Astrocyte of the spinal cord (primary cell): Measurements from ENCODE around the gene SMC1B.

Experiments
- DNase-seq: peaks from one replicate; pipeline ENCODE4 v3.0.0; 2011; ENCODE audit warnings: low read depth, low spot score
- H3K4me3 ChIP-seq: 2 replicates; pipeline ENCODE4 v1.5.1; 2011; ENCODE audit warnings: low read depth, mild to moderate bottlenecking, low read length, moderate library complexity
- in situ Hi-C: cut with HindIII; loops from 2 replicates; pipeline ENCODE4 v1.10.0; 2017; ENCODE audit warnings: low sequenced_read_pairs
- TF ChIP-seq, protein P1 (sequence below): IDR thresholded peaks from 2 replicates; pipeline ENCODE4 v1.5.1; 2012; ENCODE audit warnings: low read depth, mild to moderate bottlenecking, low read length, inconsistent platforms

Gene SMC1B

DNA sequence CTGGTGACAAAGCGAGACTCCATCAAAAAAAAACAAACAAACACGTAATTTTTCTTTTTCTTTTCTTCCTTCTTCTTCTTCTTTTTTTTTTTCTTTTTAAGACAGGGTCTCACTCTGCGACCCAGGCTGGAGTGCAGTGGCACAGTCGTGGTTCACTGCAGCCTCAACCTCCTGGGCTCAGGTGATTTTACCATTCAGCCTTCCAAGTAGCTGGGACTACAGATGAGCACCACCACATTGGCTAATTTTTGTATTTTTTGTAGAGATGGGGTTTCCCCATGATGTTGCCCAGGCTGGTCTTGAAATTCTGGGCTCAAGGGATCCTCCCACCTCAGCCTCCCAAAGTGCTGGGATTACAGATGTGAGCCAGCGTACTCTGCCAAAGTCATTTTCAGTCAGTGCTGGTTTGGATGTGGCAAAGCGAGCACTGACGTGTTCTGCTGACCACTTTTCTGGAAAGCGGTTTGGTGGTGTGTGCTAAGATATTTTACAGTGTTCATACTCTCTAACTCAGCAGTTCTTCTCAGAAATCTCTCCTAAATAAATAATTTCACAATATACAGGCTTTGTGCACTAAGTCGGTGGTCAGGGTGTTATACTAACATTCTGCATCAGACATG, 92.9 kb downstream of the SMC1B start:
- TF ChIP-seq, protein P1, sequence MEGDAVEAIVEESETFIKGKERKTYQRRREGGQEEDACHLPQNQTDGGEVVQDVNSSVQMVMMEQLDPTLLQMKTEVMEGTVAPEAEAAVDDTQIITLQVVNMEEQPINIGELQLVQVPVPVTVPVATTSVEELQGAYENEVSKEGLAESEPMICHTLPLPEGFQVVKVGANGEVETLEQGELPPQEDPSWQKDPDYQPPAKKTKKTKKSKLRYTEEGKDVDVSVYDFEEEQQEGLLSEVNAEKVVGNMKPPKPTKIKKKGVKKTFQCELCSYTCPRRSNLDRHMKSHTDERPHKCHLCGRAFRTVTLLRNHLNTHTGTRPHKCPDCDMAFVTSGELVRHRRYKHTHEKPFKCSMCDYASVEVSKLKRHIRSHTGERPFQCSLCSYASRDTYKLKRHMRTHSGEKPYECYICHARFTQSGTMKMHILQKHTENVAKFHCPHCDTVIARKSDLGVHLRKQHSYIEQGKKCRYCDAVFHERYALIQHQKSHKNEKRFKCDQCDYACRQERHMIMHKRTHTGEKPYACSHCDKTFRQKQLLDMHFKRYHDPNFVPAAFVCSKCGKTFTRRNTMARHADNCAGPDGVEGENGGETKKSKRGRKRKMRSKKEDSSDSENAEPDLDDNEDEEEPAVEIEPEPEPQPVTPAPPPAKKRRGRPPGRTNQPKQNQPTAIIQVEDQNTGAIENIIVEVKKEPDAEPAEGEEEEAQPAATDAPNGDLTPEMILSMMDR: no peak
- DNase-seq: no peak
- in situ Hi-C loops: no loop called here
- no peak overlapping the region for H3K4me3 ChIP-seq

- no peak overlapping the region for H3K4me3 ChIP-seq
- in situ Hi-C loops: no loop called here
- DNase-seq: peak; percentile 61
- TF ChIP-seq, protein P1: no peak
Observed at GRCh38 chr22:45319324-45319685, 94.1 kb downstream of the SMC1B start.

DNA sequence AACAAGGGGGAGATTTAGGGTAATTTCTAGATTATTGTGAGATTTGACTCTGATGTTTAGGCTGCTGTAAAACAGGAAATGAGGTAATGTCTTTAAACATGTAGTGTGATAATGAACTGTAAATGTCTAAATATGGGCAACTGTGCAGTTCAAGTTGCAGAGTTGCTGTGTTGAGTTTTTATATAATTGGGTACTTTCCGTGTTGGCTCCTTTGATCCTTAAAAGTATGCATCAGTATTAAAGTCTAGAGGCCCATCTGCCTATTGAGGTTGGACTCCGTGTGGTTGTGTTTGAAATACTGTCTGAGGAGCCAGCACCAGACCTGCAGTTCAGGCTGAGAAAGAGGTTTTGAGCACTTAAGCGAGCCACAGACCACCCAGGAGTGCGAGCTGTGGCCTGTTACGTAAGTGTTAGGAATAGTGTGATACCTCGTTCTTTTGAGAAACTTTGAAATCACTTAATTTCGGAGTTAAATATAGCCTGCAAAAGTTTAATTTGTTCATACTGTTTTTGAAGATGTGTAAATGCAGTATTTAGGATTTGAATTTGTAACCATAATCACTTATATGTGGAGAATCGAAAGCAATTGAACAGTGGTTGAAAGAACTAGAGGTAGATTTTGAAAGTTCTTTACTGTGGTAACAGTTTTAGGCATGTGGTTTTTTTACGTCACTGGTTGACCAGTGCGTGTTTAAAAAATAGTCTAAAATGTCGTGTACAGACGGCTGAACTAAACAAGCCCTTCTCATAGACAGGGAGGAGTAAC, 94.7 kb downstream of the SMC1B start:
- no peak overlapping the region for H3K4me3 ChIP-seq
- no peak for DNase-seq
- in situ Hi-C loops: no loop called here
- TF ChIP-seq, protein P1: no peak

DNA sequence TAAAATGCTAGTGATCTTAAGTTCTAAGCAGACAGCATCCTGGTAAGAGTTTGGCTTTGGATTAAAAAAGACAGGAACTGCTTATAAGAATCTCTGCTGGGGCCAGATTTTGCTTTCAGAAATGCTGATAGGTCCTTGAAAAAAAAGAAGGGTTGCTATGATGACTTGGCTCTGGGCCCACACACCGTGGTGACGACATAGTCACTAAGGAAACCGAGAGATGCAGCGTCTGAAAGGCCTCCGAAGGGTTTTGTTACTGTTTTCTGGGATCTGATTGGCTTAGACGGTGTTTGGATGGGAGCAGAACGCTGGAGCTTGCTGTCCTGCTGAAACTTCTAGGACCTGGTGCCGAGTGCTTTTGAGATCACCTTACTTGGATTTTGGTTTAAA, 95.2 kb downstream of the SMC1B start:
- TF ChIP-seq, protein P1: no peak
- H3K4me3 ChIP-seq: no peak overlapping the region
- in situ Hi-C loops: no loop called here
- peak; percentile 95 for DNase-seq

DNA sequence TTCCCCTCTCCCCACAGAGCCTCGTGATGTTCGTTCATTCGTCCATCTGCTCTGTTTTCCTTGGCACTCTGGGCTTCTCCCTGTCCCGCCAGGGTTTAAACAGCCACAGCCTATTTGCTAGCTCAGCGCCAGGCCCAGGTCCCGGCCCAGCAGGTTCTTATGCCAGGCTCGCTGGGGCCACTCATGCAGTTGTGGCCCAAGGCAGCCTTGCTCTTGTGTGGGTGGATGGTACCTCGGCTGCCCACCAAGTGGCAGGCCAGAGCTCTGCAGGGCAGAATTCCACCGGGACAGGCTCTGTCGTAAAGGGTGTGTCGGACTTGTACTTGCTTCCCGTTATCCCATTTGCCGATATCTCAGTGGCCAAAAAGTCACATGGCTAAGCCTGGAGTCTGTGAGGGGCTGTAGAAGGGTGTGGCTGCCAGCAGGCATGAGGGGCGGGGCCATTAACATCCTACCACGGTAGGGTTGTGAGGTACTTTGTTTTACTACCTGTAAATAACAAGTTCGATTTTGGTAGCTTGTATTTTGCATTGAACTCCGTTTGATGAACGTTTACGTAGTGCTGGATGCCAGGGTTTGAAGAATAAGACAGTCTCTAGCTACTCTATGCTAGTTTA, 95.7 kb downstream of the SMC1B start:
- DNase-seq: peak; percentile 61
- H3K4me3 ChIP-seq: no peak overlapping the region

GRCh38 chr22:45316796-45317526, 96.4 kb downstream of the SMC1B start:
- TF ChIP-seq, protein P1: no peak
- in situ Hi-C loops: no loop called here
- no peak overlapping the region for H3K4me3 ChIP-seq

More for the DNA sequence above, 95.7 kb downstream of the SMC1B start:
- TF ChIP-seq, protein P1: peak; percentile 48
- in situ Hi-C loops: no loop called here

More at GRCh38 chr22:45316796-45317526, 96.4 kb downstream of the SMC1B start:
- DNase-seq: no peak
